ENCODE measurements around the gene PTPRU. TPM values are rescaled to one million over a fixed set of nuclear protein-coding genes. Genes with fewer than 3 reads are reported as not detected.
"Not testable (repeated sequence)": the region's sequence is repeated elsewhere in the genome, so short reads cannot be mapped to it uniquely, and the experiment has no call there.

The PTPRU gene
- total RNA-seq, 4 donors from 2014 or later: 4.3 to 15.9 (median 7.5) TPM

DNA sequence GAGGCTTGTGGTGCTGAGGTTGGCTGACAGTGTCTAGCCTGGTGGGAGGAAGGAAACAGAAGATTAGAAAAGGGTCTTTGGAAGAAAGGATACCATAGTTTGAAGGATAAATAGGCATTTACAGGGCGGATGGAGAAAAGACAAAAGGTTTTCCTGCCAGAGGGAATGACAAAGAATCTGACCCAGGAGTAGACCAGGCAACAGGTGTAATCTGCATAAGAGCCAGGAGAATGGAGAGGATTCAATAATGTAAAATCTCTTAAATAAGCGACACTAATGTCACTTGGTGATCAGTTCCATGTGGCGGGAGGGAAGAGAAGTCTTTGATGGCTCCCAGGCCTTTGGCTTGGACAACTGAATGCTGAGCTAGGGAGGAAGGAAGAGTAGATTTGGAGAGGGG lies 15.0 kb upstream of the PTPRU start:
- Histone ChIP-seq H3K36me3 (peaks cover 0 to 86% (median 0%) of the 10 kb centered on the region in 3 donors), H3K9me3 (no peaks in the 10 kb centered on the region), H3K27ac (no peak overlapping the region), H3K4me3 (no peak overlapping the region), H3K27me3 (no peaks in the 10 kb centered on the region), H3K4me1 (no peaks in the 10 kb centered on the region)
- 96 to 99% methylated on average over 3 of the region's 3 CpGs for WGBS, 2 donors
- TF ChIP-seq POLR2A (IDR thresholded peaks at IDR 0.05) (no peak), CTCF (IDR thresholded peaks at IDR 0.05) (no peak)
- intact Hi-C loops (cut with DNase I): no loop called here
- DNase-seq: no peak

- DNase-seq; intact Hi-C loops (cut with DNase I); H3K27me3 ChIP-seq; H3K27ac ChIP-seq; H3K4me1 ChIP-seq; H3K4me3 ChIP-seq; H3K9me3 ChIP-seq: not testable (repeated sequence)
- 83 to 88% methylated on average over 5 of the region's 6 CpGs for WGBS, 2 donors
- peaks cover 0 to 81% (median 0%) of the 10 kb centered on the region in 3 donors for H3K36me3 ChIP-seq
These were observed 14.1 kb upstream of the PTPRU start for GRCh38 chr1:29222260-29222659.

- Histone ChIP-seq H3K4me1 (no peaks in the 10 kb centered on the region), H3K9me3 (no peaks in the 10 kb centered on the region), H3K27me3 (no peaks in the 10 kb centered on the region), H3K27ac (no peak overlapping the region), H3K4me3 (no peak overlapping the region), H3K36me3 (peaks cover 0 to 78% (median 0%) of the 10 kb centered on the region in 3 donors)
- intact Hi-C loops (cut with DNase I): no loop called here
- no peak for TF ChIP-seq CTCF (IDR thresholded peaks at IDR 0.05)
- TF ChIP-seq POLR2A (IDR thresholded peaks at IDR 0.05): no peak
- no peak for DNase-seq
- 83 to 86% methylated on average over 1 of the region's 1 CpG for WGBS, 2 donors
These were observed 13.6 kb upstream of the PTPRU start for GRCh38 chr1:29222686-29223085.

DNA sequence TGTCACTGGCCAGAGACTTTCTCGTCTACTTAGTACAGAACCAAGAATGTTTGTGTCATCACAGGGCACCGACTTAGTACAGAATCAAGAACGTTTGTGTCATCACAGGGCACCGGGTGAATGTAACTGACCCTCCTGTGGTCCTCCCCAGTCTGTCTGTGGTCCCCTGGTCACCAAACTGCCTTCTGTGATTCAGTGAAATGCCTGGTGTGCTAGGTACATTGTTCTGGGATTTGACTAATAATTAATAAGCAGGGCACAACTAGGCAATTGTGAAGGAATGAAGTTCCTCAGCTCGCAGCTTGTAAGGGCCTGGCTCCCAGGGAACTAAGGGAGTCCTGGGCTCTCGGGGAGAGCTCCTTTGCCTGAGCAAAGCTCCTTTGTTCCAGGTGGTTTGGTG lies 12.8 kb upstream of the PTPRU start:
- intact Hi-C loops (cut with DNase I): no loop called here
- Histone ChIP-seq H3K4me1 (no peaks in the 10 kb centered on the region), H3K36me3 (peaks cover 0 to 70% (median 0%) of the 10 kb centered on the region in 3 donors), H3K27me3 (no peaks in the 10 kb centered on the region), H3K27ac (no peak overlapping the region), H3K4me3 (no peak overlapping the region), H3K9me3 (no peaks in the 10 kb centered on the region)
- no peak for DNase-seq
- TF ChIP-seq CTCF (IDR thresholded peaks at IDR 0.05) (no peak), POLR2A (IDR thresholded peaks at IDR 0.05) (no peak)
- 79 to 86% methylated on average over 4 to 6 of the region's 6 CpGs for WGBS, 2 donors

DNA sequence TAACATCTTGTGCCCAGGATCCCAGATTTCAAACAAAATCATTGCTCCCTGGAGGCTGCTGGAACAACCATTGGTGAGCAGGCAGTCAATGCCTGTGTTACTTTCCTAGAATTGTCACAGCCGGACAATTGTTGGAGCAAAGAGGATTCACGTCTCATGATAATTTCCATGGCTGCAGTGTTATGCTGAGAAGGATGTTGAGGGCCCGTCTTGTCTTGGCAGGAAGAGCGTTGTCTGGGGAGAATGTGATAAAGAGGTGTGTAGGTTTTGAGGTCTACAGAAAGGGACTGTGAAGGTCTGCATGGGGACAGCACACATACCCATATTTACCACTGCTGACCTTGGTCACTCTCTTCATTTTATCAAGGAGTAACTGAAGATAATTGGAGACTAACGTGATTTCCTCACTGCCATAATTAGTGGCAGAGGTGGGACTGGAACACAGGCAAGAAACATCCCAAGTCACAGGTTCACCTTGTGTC lies 11.9 kb upstream of the PTPRU start:
- intact Hi-C loops (cut with DNase I): no loop called here
- peaks cover 0 to 62% (median 0%) of the 10 kb centered on the region in 3 donors for H3K36me3 ChIP-seq
- WGBS, 2 donors: 87 to 99% methylated on average over 5 of the region's 5 CpGs
- no peak overlapping the region for H3K4me3 ChIP-seq
- no peak for DNase-seq
- H3K9me3 ChIP-seq: no peaks in the 10 kb centered on the region
- TF ChIP-seq POLR2A (IDR thresholded peaks at IDR 0.05) (no peak), CTCF (IDR thresholded peaks at IDR 0.05) (no peak)
- H3K27ac ChIP-seq: no peak overlapping the region
- peaks cover 0 to 5% (median 1%) of the 10 kb centered on the region in 3 donors for H3K4me1 ChIP-seq
- H3K27me3 ChIP-seq: no peaks in the 10 kb centered on the region

DNA sequence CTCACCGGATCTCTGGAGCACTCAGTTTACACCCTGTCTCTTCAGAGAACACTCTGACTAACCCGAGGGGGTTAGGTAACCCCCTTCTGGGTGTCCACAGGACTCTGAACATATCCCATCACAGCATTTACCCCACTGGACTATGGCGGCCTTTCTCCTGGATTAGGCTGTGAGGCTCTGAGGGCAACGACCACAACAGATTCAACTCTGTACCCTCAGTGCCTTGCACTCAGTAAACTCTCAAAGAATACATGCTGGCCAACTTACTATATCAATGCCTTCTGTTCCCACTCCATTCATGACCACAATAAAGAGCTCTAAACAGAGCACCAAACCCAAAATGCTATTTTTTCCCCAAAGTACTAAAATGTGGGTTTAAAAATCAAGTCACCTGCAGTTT lies 11.0 kb upstream of the PTPRU start:
- Histone ChIP-seq H3K36me3 (peaks cover 0 to 52% (median 0%) of the 10 kb centered on the region in 3 donors), H3K9me3 (no peaks in the 10 kb centered on the region), H3K4me1 (peaks cover 0 to 15% (median 11%) of the 10 kb centered on the region in 3 donors), H3K27ac (no peak overlapping the region), H3K4me3 (no peak overlapping the region), H3K27me3 (no peaks in the 10 kb centered on the region)
- no peak for DNase-seq
- TF ChIP-seq CTCF (IDR thresholded peaks at IDR 0.05): no peak
- TF ChIP-seq POLR2A (IDR thresholded peaks at IDR 0.05): no peak
- WGBS, 2 donors: 86 to 89% methylated on average over 4 of the region's 4 CpGs
- intact Hi-C loops (cut with DNase I): no loop called here

All from esophagus squamous epithelium (tissue), 5 donors.